Embryonic facial prominence (tissue), 1 donor: ENCODE measurements around the gene SCRT2.
"Not testable (repeated sequence)": the region's sequence is repeated elsewhere in the genome, so short reads cannot be mapped to it uniquely, and the experiment has no call there.

Experiments
- DNase-seq: peaks from one replicate; pipeline ENCODE4 v3.0.0-alpha.2; 2016; ENCODE audit errors: extremely low spot score

Gene SCRT2

GRCh38 chr20:701401-702129, 26.0 kb upstream of the SCRT2 start:
- no peak for DNase-seq

GRCh38 chr20:699811-700338, 24.3 kb upstream of the SCRT2 start:
- DNase-seq, result no peak

- no peak for DNase-seq
Measured at GRCh38 chr20:699342-699741, 23.7 kb upstream of the SCRT2 start.

DNA sequence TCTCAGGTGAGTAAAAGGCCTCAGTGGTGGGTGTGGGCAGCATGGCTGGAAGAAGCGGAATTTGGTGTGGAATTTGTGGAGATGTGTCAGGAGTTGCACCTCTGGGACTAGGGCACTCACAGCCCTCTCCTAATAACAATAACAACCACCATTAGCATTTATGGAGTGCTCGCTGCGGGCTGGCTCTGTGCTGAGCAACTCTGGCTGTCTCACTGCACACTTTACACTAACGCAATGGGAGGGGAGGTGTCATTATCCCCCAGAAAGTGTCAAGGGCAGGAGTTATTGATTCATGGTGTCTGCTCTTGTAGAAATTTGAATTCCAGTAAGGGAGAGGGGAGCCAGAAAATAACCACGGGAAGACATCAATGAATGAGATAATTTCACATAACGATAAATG, 22.7 kb upstream of the SCRT2 start:
- no peak for DNase-seq

DNA sequence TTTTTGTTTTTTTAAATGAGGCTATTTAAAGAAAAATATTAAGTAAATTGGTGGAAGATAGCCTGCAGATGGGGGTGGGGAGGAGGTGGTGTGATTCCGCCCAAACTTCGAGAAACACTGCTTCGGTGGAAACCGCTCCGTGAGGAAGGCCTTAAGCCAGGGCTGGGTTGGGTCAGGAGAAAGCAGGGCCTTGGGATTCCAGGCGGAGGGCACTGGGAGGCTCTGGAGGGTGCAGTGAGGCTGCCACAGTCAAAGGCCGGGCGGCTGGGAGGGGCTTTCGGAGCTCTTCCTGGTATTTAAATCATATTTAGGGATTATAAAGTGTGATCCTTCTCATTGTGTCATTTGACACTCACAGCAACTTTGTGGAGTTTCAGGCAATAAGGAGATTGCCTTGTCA, 22.2 kb upstream of the SCRT2 start:
- no peak for DNase-seq

- no peak for DNase-seq
Measured at GRCh38 chr20:695165-695866, 19.7 kb upstream of the SCRT2 start.

GRCh38 chr20:694496-694895, 18.9 kb upstream of the SCRT2 start:
- no peak for DNase-seq

GRCh38 chr20:693786-694185, 18.2 kb upstream of the SCRT2 start:
- DNase-seq, result not testable (repeated sequence)

GRCh38 chr20:692044-692443, 16.4 kb upstream of the SCRT2 start:
- DNase-seq, result no peak

GRCh38 chr20:689947-690346, 14.3 kb upstream of the SCRT2 start:
- DNase-seq, result no peak

DNA sequence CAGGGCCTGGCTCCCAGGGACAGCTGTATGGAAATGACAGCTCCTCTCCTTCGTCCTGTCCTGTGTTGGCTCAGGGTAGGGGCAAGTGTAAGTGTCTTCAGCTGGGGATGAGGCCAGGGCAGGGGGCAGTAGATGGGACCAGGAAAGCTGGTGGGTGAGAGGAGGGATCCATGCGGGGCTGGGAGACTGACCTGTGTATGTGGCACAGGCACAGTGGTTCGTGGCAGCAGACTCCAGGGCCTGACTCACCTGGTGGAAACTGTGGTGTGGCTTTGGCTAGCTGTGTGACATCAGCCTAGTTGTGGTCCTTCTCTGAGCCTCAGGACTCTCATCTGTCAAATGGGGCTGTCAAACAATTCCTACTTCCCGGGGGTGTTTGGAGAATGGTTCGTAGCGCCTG, 13.7 kb upstream of the SCRT2 start:
- no peak for DNase-seq

- DNase-seq, result no peak
Measured at GRCh38 chr20:688809-689212, 13.2 kb upstream of the SCRT2 start.

DNA sequence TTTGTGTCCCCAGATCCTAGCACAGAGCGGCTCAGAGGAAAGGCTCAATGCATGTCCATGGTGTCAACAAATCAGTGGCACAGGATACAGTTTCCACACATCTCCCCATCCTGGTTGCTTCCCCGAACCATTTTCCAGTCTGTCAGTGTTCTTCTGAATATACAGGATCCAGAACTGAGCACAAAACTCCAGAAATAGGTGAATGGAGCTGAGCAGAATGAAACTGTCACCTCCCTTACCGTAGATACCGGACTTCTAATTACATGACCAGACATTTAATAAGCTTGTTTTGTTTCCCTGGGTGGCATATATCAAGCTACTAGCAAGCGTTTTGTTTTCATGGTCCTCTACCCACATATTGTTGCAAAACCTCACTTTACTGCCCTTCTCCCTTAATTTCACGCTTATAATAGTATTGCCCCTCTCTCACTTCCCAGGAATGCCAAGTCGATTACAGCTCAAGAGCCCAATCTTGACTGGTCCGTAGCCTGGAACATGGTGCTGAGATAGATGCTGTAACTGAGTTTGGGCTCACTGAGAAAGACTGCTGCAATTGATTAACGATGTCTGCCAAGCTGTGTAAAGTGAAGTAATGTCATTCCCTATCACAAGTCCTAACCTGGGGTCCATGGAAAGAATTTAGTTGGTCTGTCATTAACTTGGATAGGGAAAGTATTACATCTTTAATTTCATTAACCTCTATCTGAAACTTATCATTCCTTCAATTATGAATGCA, 12.0 kb upstream of the SCRT2 start:
- no peak for DNase-seq

GRCh38 chr20:684676-685319, 9.2 kb upstream of the SCRT2 start:
- DNase-seq, result no peak

GRCh38 chr20:682123-682522, 6.5 kb upstream of the SCRT2 start:
- DNase-seq, result no peak

GRCh38 chr20:680638-681187, 5.1 kb upstream of the SCRT2 start:
- DNase-seq, result no peak

GRCh38 chr20:677957-678356, 2.4 kb upstream of the SCRT2 start:
- no peak for DNase-seq

- no peak for DNase-seq
Measured at GRCh38 chr20:676967-677366, 1.4 kb upstream of the SCRT2 start.

GRCh38 chr20:676315-676937, 824 bp upstream of the SCRT2 start:
- DNase-seq, result no peak

GRCh38 chr20:675033-675452, 559 bp downstream of the SCRT2 start:
- no peak for DNase-seq

DNA sequence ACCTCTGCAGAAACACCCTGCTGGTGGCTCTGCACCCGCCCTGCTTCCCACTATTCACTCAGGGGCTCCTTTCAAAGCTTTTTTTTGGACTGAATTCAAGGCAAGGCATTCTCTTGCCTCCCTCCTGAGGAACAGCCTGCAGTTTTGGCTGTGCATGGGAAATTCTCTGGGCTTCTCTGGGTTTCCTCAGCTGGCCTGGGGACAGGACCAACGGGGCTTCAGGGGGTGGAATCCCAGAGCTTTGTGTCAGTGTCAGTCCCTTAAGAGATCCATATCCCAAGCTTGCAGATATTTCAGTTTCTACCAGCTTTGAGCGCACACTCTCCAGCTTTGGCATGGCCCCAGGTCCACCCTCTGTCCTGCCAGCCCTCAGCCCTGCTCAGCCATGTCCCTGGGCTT, 2.0 kb downstream of the SCRT2 start:
- no peak for DNase-seq
